Measurements from ENCODE around the gene HTRA1.

The HTRA1 gene

DNA sequence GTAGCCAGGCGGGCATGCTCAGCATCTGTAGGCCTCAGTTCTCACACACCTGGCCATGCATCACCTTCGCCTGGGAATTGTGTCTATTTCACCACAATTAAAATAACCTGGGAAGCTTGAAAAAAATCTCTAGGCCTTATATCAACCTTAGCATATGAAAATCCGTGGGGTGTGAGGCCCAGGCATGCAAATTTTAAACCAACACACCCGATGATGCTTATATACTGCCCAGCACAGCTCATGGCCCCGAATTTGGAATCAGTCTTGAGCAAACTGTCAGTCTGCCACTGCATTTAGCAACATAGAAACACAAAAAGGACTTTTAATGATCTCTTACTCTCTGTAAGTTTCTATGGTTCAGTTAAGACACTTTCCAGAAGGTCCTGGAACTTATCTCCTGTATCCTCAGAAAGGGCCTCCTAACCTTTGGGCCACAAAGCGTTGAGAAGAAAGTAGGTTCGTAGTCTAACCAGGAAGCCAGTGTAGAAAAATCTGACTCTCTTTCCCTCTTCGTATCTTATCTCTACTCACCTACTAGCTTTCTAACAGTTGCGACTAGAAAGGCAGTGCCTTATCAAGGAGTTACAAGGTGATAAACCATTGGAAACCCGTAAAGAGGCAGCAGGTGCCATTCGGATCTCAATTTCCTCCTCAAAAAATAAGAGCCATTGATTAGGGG is 87.2 kb downstream of the HTRA1 start:
- no peak for TF ChIP-seq CTCF (IDR thresholded peaks at IDR 0.05)
- peaks cover 5% of the 10 kb centered on the region for H3K4me1 Mint-ChIP-seq
- peaks cover 13% of the 10 kb centered on the region for H3K27me3 Mint-ChIP-seq (ENCODE audit: low read depth, poor library complexity)
- no peaks in the 10 kb centered on the region for H3K36me3 Mint-ChIP-seq (ENCODE audit: low read depth)
- H3K9me3 Mint-ChIP-seq: no peaks in the 10 kb centered on the region
- H3K4me3 Mint-ChIP-seq: no peak overlapping the region
- no peak overlapping the region for H3K27ac Mint-ChIP-seq
- DNase-seq: no peak

DNA sequence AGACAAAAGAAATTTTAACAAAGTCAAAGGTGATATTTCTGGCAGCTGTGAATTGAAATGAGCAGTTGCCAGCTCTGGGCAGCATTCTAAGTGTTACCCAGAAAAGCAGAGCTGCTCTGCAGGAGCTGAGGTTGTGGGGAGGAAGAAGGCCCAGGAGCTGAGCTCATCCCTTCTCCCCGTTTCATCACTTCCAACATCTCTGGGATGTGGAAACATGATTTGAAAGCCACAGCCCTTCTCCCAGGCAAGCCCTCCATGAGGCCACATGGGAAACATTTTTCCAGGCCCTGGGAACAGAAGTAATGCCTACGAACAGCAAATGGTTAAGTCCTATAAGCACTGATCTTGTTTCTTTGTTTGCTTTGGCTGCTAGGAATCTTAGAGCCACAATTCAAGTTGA is 88.3 kb downstream of the HTRA1 start:
- H3K4me1 Mint-ChIP-seq: peaks cover 5% of the 10 kb centered on the region
- no peak overlapping the region for H3K27ac Mint-ChIP-seq
- H3K4me3 Mint-ChIP-seq: no peak overlapping the region
- H3K27me3 Mint-ChIP-seq (ENCODE audit: low read depth, poor library complexity): peaks cover 14% of the 10 kb centered on the region
- H3K36me3 Mint-ChIP-seq (ENCODE audit: low read depth): no peaks in the 10 kb centered on the region
- TF ChIP-seq CTCF (IDR thresholded peaks at IDR 0.05): no peak
- no peak for DNase-seq
- H3K9me3 Mint-ChIP-seq: no peaks in the 10 kb centered on the region

DNA sequence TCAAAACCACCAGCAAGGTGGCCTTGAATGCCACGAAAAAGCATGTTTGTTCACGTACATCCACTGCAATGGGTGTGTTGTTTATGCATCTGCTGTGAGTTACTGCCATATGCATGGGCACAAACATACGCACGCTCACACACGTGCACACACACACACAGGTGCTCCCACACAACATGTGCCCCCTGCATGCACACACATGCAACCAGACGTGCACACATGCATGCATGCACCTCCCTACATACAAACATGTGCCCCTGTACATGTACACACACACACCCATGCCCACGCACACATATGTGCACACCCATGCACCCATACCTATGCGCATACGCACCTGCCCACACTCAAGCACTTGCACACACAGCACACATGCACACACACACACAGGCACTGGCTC is 89.1 kb downstream of the HTRA1 start:
- Mint-ChIP-seq H3K36me3 (ENCODE audit: low read depth) (no peaks in the 10 kb centered on the region), H3K9me3 (no peaks in the 10 kb centered on the region), H3K4me1 (peaks cover 5% of the 10 kb centered on the region), H3K27me3 (ENCODE audit: low read depth, poor library complexity) (peaks cover 11% of the 10 kb centered on the region), H3K27ac (no peak overlapping the region), H3K4me3 (no peak overlapping the region)
- TF ChIP-seq CTCF (IDR thresholded peaks at IDR 0.05): no peak
- DNase-seq: no peak

GRCh38 chr10:122550983-122551382 is 89.6 kb downstream of the HTRA1 start:
- no peak for DNase-seq
- no peaks in the 10 kb centered on the region for H3K36me3 Mint-ChIP-seq (ENCODE audit: low read depth)
- H3K4me1 Mint-ChIP-seq: peaks cover 5% of the 10 kb centered on the region
- H3K27me3 Mint-ChIP-seq (ENCODE audit: low read depth, poor library complexity): peaks cover 11% of the 10 kb centered on the region
- TF ChIP-seq CTCF (IDR thresholded peaks at IDR 0.05): no peak
- H3K4me3 Mint-ChIP-seq: no peak overlapping the region
- H3K27ac Mint-ChIP-seq: no peak overlapping the region
- H3K9me3 Mint-ChIP-seq: no peaks in the 10 kb centered on the region

DNA sequence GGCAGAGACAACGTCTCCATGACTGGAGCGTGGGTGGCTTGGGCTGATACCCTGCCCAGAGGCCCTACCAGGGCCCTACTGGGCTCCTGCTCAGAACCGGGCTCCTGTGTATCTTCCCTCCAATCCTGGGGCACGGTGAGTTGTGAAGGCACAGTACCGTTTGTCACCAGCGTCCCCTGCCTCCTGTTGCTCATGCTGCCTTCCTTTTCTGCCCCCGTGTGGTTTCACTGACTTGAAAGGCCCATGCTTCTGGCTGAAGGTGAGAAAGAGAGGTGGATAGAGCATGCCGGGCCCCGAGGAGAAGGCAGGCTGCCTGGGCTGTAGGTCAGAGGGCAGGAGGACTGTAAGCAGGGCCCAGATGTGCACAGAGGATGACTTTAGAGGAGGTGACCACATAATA is 90.1 kb downstream of the HTRA1 start:
- Mint-ChIP-seq H3K27me3 (ENCODE audit: low read depth, poor library complexity) (peaks cover 11% of the 10 kb centered on the region), H3K36me3 (ENCODE audit: low read depth) (no peaks in the 10 kb centered on the region), H3K4me1 (peaks cover 5% of the 10 kb centered on the region), H3K9me3 (no peaks in the 10 kb centered on the region), H3K4me3 (no peak overlapping the region), H3K27ac (no peak overlapping the region)
- no peak for DNase-seq
- TF ChIP-seq CTCF (IDR thresholded peaks at IDR 0.05): no peak

DNA sequence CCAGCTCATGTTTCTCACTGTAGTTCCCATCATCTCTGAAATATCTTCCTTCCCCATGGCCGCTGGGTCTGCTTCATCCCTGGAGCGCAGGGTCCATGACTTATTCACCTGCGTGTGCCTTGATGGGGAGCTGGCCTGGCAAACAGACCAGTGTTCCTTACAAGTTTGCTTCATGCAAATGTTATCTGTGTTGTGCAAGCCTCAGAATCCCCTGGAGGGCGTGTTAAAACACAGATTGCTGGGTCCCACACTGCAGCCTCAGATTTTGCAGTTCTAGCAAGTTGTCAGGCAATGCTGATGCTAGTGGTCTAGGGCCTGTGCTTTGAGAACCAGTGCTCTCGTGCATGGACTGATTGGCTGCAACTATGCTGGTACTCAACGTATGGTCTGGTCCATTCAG is 92.0 kb downstream of the HTRA1 start:
- H3K27ac Mint-ChIP-seq: no peak overlapping the region
- H3K4me3 Mint-ChIP-seq: no peak overlapping the region
- H3K36me3 Mint-ChIP-seq (ENCODE audit: low read depth): no peaks in the 10 kb centered on the region
- no peak for TF ChIP-seq CTCF (IDR thresholded peaks at IDR 0.05)
- H3K4me1 Mint-ChIP-seq: peaks cover 5% of the 10 kb centered on the region
- H3K9me3 Mint-ChIP-seq: no peaks in the 10 kb centered on the region
- H3K27me3 Mint-ChIP-seq (ENCODE audit: low read depth, poor library complexity): peaks cover 15% of the 10 kb centered on the region
- no peak for DNase-seq
